AG08395 (cell line): ENCODE measurements around the gene FAM120C.

Experiments used
- DNase-seq: peaks from one replicate; pipeline ENCODE4 v3.0.0; 2012; ENCODE audit warnings: mixed read lengths, low spot score

The FAM120C gene

GRCh38 chrX:54182864-54183613, at the start of gene FAM120C:
TSS of gene FAM120C (minus strand) at chrX:54183254. CDS start at chrX:54183198, 56 bp downstream.
- DNase-seq, result peak; percentile 93

- no peak for DNase-seq
Measured at GRCh38 chrX:54230435-54231148, 47.5 kb upstream of the FAM120C start.

GRCh38 chrX:54223581-54223980, 40.5 kb upstream of the FAM120C start:
- no peak for DNase-seq

DNA sequence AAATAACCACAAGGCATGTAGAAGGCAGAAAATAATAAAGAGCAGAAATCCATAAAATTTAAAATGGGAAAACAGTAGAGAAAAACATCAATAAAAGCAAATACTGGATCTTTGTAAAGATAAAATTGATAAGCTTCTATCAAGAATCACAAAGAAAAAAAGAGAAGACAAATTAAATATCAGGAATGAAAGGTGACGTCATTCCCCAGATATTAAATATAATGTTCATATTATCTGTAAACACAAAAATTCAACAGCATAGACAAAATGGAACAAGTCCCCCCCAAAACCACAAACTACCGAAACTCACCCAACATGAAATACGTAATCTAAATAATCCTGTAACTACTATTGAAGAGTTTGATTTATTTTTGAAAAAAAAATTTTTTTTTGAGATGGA, 30.5 kb upstream of the FAM120C start:
- DNase-seq, result no peak

- DNase-seq, result no peak
Measured at GRCh38 chrX:54208531-54208930, 25.5 kb upstream of the FAM120C start.

- no peak for DNase-seq
Measured at GRCh38 chrX:54198262-54198661, 15.2 kb upstream of the FAM120C start.

DNA sequence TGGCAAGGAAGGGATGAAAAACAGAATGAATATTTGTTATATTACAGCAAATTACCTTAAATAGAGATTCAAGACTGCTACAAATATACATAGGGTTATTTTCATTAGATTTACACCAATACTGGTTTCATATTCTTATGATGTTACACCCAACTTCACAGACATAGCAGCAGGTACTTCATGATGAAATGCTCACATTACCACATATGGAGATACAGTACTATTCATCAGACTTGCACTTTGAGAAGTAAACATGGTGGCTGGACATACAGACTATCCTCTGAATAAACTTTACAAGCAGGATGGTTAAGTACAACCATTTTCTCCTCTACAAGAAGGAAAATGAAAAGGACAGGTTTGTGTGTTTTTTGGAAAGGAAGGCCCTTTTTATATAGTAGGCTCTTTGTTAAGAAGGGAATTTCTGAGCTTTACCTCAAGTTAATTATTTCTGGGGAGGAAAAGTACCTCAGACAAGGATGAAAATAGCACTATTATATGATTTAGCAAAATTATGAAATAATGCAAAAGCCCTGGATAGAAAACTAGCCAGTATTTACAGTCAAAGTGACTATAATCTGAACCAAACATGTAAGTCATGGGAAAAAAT, 12.0 kb upstream of the FAM120C start:
- DNase-seq, result no peak

GRCh38 chrX:54193085-54193821, 10.2 kb upstream of the FAM120C start:
- no peak for DNase-seq

DNA sequence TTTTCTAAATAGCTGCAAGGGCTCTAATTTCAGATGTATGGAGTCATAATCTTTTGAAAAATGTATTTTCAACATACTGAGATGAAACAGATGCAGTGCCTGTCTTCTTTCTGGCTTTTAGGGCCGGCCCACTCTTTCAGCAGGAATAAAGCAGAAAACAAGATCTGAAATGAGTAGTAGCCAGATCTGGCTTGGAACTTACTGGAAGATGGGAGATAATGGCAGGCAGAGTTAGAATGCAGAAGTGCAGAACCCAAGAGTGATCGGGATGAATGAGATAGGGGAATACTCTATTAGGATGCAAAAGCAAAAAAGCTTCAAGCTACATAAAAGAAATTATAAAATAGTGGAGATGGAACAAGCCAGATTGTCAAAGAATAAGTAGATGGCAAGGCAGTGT, 1.4 kb upstream of the FAM120C start:
- no peak for DNase-seq

DNA sequence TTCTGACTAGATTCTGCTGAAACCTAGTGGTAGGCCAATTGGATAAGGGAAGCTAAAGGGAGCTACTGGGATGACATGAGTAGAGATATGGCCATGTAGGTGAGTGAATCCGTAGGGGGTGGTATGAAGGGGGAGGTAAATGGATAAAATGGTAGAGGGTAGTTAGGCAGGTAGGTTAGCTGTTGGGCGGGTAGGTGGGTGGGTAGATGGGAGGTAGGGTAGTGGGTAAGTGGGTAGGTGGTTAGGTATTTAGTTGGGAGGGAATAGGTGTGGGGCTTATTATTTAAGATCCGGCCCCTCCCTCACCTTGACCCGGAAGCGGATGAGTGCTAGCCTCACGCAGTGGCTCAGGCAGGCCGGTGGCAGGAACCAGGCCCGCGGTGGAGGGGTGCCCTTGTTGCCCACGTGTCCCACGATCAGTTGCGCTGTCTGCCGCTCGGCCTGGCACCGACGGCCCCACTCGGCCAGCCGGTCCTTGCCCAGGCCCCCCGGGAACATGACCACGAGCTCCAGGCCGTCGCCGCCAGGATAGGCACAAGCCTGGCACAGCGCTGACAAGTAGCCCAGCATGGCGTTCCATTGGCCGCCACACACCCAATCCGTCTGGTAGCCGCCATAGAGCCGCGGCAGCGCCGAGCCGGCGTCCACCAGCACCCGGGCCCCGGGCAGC, 725 bp downstream of the FAM120C start:
- DNase-seq, result peak; percentile 33

DNA sequence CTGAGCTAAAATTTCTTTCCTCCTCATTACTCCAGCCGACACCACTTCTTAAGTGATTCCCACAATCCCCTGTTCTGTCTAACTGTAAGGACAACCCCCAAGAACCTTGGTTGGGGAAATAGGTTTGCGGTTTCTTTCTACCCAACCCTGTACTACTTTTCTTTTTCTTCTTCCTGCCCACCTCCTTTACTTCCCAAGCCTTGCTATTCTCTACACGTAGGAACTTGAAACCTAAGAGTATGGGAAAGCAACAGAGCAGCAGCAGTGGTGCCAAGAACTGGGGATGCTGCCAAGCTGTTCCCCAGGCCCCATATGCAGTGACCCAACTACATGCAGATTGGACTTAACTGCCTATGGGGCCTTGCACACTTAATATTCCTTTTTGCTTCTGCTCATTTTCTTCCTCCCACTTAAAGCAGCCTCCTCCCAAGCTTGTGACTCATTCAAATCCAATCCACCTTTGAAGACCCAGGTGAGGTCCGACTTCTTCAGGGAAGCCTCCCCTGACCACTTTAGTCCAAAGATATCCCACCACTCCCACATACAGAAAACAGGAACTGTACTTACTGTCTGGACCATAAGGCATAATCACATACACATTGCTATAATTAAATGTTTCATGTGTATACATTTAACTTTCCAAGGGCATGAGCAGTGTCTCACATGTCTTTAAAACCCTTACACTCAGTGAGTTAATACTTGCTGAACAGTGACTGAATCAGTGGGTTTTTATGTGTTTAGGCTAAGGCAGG, 1.7 kb downstream of the FAM120C start:
- no peak for DNase-seq

GRCh38 chrX:54180403-54180802, 2.7 kb downstream of the FAM120C start:
- no peak for DNase-seq

DNA sequence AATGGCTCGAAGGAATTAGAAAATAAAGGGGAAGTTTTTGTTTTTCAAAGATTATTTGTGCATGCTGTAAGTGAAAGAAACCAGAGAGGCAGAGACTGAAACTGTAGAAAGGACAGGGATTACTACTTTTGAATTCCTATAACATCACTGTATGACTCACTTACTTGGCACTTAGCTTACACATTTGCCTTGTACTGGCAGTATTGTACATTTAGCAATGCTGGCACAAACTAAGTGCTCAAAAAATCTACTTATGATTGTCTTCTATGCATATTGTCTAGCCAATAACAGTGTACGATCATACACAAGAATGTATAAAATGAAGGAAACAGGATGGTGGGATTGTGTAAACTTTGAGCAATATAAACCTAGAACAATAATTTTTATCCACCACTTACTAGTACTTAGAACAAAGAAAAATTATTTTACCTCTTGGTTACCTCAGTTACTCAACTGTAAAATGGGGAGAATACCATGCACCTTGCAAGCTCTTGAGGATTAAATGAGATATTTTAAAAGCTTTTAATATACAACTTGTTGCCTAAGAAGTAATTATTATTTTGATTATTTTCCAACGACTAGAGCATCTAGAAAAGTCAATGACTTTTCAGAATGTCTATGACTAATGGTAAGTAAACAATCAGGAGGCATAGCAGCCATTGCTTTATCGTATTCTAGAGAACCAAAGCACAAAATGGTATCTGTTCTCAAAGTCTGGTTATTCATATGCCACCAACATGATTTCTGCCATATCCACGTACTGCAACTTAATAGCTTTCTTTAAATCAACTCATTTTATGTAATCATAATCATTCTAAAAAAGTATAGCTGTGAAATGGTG, 4.7 kb downstream of the FAM120C start:
- DNase-seq, result peak; percentile 18

- no peak for DNase-seq
Measured at GRCh38 chrX:54177306-54177705, 5.7 kb downstream of the FAM120C start.

DNA sequence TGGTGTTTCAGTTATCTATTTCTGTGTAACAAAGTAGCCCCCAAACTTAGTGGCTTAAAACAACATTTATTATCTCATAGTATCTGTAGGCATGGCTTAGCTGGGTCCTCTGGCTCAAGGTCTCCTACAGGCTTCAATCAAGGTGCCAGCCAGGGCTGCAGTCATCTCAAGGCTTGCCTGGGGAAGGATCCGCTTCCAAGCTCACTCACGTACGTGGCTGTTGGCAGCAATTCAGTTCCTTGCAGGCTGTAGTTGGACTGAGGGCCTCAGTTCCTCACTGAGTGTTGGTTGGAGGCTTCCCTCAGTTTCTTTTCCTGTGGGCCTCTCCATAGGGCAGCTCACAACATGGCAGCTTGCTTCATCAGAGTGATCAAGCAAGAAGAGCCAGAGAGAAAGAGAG, 9.3 kb downstream of the FAM120C start:
- no peak for DNase-seq

GRCh38 chrX:54172455-54172854, 10.6 kb downstream of the FAM120C start:
- no peak for DNase-seq

DNA sequence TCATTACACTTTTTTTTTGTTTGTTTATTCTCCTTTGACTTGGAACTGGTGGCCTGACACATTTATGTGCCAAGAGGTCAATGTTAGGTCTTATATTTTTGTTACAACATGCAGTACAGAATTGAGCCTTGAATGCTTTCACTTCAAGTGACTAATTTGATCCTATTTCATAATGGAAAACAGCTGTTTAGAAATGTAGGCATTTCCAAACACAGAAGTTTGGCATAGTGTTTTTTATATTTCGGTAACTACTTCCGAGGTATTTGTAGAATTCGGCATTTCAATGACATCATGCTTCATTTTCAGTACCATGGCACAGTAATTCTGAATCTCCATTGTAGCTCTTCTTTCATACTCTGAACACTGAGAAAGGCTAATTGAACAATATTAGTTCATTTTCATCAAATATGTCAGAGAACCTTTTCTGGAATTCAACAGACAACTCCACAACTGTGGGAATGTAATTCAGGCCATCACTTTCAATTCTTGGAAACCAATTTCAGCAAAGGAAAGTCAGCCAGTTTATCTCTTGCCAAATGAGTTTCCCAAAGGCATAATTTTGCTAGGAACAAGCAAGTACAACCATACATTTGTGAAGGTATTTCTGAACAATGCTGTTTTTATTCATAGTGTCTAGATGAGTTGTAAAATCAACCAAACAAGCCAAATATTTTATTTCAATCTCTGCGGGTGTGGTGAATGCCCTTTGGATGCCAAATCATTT, 11.4 kb downstream of the FAM120C start:
- peak; percentile 46 for DNase-seq

DNA sequence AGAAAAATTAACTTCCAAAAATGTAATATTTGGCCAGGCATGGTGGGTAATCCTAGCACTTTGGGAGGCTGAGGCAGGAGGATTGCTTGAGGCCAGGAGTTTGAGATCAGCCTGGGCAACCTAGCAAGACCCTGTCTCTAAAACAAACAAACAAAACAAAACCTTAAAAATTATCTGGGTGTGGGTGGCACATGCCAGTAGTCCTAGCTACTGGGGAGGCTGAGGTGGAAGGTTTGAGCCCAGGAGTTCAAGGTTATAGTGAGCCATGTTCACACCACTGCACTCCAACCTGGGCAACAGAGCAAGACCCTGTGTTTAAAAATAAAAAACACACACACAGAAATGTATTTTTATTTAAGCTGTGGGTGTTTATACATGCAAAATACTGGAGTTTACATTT, 12.0 kb downstream of the FAM120C start:
- DNase-seq, result no peak

- no peak for DNase-seq
Measured at GRCh38 chrX:54166915-54167314, 16.1 kb downstream of the FAM120C start.

- no peak for DNase-seq
Measured at GRCh38 chrX:54157561-54157960, 25.5 kb downstream of the FAM120C start.
